ENCODE results near the gene TLE3.

DNA sequence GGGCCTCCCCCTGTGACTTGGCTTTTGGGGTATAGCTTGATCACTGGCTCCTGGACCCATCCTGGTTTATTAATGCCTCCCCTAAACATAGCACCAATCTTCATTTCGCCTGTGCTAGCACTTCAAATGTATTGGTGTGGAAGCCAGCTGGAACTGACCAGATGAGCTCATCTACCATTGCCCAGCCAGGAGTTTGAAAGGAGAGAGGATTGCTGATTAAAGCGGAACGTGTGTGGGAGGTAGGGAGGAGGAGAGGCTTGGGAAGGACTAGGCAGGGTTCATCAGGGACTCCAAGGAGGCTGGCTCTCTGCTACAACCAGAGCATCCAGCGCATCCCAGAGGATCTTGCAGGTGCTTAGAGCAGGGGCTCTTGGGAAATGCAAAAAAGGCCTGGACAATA lies 34.4 kb upstream of the TLE3 start:
- TF ChIP-seq, protein P1, sequence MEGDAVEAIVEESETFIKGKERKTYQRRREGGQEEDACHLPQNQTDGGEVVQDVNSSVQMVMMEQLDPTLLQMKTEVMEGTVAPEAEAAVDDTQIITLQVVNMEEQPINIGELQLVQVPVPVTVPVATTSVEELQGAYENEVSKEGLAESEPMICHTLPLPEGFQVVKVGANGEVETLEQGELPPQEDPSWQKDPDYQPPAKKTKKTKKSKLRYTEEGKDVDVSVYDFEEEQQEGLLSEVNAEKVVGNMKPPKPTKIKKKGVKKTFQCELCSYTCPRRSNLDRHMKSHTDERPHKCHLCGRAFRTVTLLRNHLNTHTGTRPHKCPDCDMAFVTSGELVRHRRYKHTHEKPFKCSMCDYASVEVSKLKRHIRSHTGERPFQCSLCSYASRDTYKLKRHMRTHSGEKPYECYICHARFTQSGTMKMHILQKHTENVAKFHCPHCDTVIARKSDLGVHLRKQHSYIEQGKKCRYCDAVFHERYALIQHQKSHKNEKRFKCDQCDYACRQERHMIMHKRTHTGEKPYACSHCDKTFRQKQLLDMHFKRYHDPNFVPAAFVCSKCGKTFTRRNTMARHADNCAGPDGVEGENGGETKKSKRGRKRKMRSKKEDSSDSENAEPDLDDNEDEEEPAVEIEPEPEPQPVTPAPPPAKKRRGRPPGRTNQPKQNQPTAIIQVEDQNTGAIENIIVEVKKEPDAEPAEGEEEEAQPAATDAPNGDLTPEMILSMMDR (CRISPR knock-in tag; IDR thresholded peaks at IDR 0.05), result no peak
- TF ChIP-seq FOXA1 (IDR thresholded peaks at IDR 0.05), result no peak
- TF ChIP-seq FOXA1 (CRISPR knock-in tag; IDR thresholded peaks at IDR 0.05), result no peak
- TF ChIP-seq NFYB (CRISPR knock-in tag; IDR thresholded peaks at IDR 0.05), result no peak
- TF ChIP-seq, protein P2, sequence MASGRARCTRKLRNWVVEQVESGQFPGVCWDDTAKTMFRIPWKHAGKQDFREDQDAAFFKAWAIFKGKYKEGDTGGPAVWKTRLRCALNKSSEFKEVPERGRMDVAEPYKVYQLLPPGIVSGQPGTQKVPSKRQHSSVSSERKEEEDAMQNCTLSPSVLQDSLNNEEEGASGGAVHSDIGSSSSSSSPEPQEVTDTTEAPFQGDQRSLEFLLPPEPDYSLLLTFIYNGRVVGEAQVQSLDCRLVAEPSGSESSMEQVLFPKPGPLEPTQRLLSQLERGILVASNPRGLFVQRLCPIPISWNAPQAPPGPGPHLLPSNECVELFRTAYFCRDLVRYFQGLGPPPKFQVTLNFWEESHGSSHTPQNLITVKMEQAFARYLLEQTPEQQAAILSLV (CRISPR knock-in tag; IDR thresholded peaks at IDR 0.05; ENCODE audit: borderline replicate concordance), result no peak
- no peak for TF ChIP-seq ZBTB1 (CRISPR knock-in tag; IDR thresholded peaks at IDR 0.05; ENCODE audit: borderline replicate concordance)
- no peak for TF ChIP-seq ZNF549 (CRISPR knock-in tag; IDR thresholded peaks at IDR 0.05)
- TF ChIP-seq JUND (CRISPR knock-in tag; IDR thresholded peaks at IDR 0.05), result no peak
- TF ChIP-seq EHMT2 (IDR thresholded peaks at IDR 0.05; ENCODE audit: borderline replicate concordance, low read depth, low read length), result no peak
